ENCODE results near the gene ABCE1. TPM values are rescaled to one million over a fixed set of nuclear protein-coding genes. Genes with fewer than 3 reads are reported as not detected.

The ABCE1 gene
- total RNA-seq, 1 experiment from 2014 or later = 153 TPM

DNA sequence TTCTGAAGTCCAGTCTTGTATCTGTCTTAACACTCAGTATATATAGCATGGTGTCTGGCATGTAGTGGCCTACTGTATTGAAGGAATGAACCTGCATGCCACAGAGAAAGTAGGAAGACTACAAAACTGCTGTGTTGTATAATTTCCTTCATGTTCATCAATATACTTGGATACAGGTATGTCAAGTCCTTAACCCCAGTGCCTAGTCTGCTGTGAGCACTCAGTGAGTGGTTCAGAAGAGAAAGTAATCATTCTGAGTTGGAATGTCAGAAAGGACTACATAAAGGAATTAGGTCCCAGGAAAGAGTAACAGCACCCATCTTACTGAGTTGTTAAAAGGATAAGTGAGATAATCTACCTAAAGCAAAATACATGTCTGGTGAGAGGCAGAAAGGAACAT lies 32.0 kb downstream of the ABCE1 start:
- Histone ChIP-seq H3K4me3 (ENCODE audit: low read length) (no peak overlapping the region), H4K20me1 (ENCODE audit: low read length) (no peaks in the 10 kb centered on the region; the same call in 1 of the 2 replicates), H3K9me2 (replicated peaks; ENCODE audit: low read length) (no peaks in the 10 kb centered on the region), H3K79me2 (ENCODE audit: low read length) (no peaks in the 10 kb centered on the region), H3K27me3 (ENCODE audit: low read length) (no peaks in the 10 kb centered on the region), H3K4me1 (ENCODE audit: insufficient read depth, low read length) (no peaks in the 10 kb centered on the region), H3K36me3 (ENCODE audit: low read depth, low read length) (peaks cover 48% of the 10 kb centered on the region), H2AFZ (ENCODE audit: low read length) (no peak overlapping the region), H3K9me3 (ENCODE audit: low read length) (no peaks in the 10 kb centered on the region), H3F3A (ENCODE audit: low read length, unreplicated experiment) (peaks cover 5% of the 10 kb centered on the region), H3K4me2 (ENCODE audit: low read length) (no peak overlapping the region), H3K9ac (ENCODE audit: low read length) (no peak overlapping the region), H3K27ac (ENCODE audit: low read length) (no peak overlapping the region)
- ChIA-PET POLR2A (ENCODE audit: unreplicated experiment) (interaction anchor here (0.6 kb wide), 1 partner anchor 9 kb away, joined by 3 read pairs; no protein-coding TSS in a partner anchor), CTCF (no interaction called here)
- no peak for ATAC-seq
- TF ChIP-seq EZH2 (IDR thresholded peaks at IDR 0.05; ENCODE audit: low read length, unreplicated experiment) (no peak), EZH2phosphoT487 (IDR thresholded peaks at IDR 0.05; ENCODE audit: borderline replicate concordance, low read length) (no peak)
- TF ChIP-seq, protein P1, sequence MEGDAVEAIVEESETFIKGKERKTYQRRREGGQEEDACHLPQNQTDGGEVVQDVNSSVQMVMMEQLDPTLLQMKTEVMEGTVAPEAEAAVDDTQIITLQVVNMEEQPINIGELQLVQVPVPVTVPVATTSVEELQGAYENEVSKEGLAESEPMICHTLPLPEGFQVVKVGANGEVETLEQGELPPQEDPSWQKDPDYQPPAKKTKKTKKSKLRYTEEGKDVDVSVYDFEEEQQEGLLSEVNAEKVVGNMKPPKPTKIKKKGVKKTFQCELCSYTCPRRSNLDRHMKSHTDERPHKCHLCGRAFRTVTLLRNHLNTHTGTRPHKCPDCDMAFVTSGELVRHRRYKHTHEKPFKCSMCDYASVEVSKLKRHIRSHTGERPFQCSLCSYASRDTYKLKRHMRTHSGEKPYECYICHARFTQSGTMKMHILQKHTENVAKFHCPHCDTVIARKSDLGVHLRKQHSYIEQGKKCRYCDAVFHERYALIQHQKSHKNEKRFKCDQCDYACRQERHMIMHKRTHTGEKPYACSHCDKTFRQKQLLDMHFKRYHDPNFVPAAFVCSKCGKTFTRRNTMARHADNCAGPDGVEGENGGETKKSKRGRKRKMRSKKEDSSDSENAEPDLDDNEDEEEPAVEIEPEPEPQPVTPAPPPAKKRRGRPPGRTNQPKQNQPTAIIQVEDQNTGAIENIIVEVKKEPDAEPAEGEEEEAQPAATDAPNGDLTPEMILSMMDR (conservative IDR thresholded peaks at IDR 0.05; ENCODE audit: low read depth, low read length) = no peak
- no peak for DNase-seq
- intact Hi-C loops (cut with micrococcal nuclease) = no loop called here
- BruUV-seq (replicated peaks) = no TSS peak

GRCh38 chr4:145130788-145131399 lies 32.8 kb downstream of the ABCE1 start:
- H3K27ac ChIP-seq (ENCODE audit: low read length) = no peak overlapping the region
- no peaks in the 10 kb centered on the region for H3K79me2 ChIP-seq (ENCODE audit: low read length)
- ChIA-PET POLR2A (ENCODE audit: unreplicated experiment) (interaction anchor here (0.6 kb wide), 2 partner anchors 10 to 1833 kb away, joined by 3 to 8 read pairs; no protein-coding TSS in a partner anchor), CTCF (no interaction called here)
- H4K20me1 ChIP-seq (ENCODE audit: low read length) = no peaks in the 10 kb centered on the region; the same call in 1 of the 2 replicates
- peaks cover 5% of the 10 kb centered on the region for H3F3A ChIP-seq (ENCODE audit: low read length, unreplicated experiment)
- no peak overlapping the region for H3K9ac ChIP-seq (ENCODE audit: low read length)
- H2AFZ ChIP-seq (ENCODE audit: low read length) = no peak overlapping the region
- H3K4me2 ChIP-seq (ENCODE audit: low read length) = no peak overlapping the region
- TF ChIP-seq, protein P1 (conservative IDR thresholded peaks at IDR 0.05; ENCODE audit: low read depth, low read length) = no peak
- no peak for TF ChIP-seq EZH2phosphoT487 (IDR thresholded peaks at IDR 0.05; ENCODE audit: borderline replicate concordance, low read length)
- TF ChIP-seq EZH2 (IDR thresholded peaks at IDR 0.05; ENCODE audit: low read length, unreplicated experiment) = no peak
- peaks cover 46% of the 10 kb centered on the region for H3K36me3 ChIP-seq (ENCODE audit: low read depth, low read length)
- peak; percentile 29 for ATAC-seq
- BruUV-seq (replicated peaks) = no TSS peak
- no peak overlapping the region for H3K4me3 ChIP-seq (ENCODE audit: low read length)
- peak; percentile 23 for DNase-seq
- intact Hi-C loops (cut with micrococcal nuclease) = no loop called here
- H3K27me3 ChIP-seq (ENCODE audit: low read length) = no peaks in the 10 kb centered on the region
- no peaks in the 10 kb centered on the region for H3K9me2 ChIP-seq (replicated peaks; ENCODE audit: low read length)
- H3K4me1 ChIP-seq (ENCODE audit: insufficient read depth, low read length) = no peaks in the 10 kb centered on the region
- H3K9me3 ChIP-seq (ENCODE audit: low read length) = no peaks in the 10 kb centered on the region

DNA sequence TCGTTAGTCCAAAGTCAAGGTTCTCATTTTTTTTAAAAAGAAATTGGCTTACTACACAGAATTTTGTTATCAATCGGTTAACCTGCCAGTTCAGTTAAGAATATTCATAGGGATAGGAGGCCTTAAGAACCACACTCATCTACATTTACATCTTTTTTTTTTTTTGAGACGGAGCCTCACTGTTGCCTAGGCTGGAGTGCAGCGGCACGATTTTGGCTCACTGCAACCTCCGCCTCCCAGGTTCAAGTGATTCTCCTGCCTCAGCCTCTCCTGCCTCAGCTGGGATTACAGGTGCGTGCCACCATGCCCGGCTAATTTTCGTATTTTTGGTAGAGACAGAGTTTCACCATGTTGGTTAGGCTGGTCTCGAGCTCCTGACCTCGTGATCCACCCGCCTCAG lies 33.7 kb downstream of the ABCE1 start:
- DNase-seq (no peak), ATAC-seq (no peak)
- Histone ChIP-seq H3K9me2 (replicated peaks; ENCODE audit: low read length) (no peaks in the 10 kb centered on the region), H3K4me1 (ENCODE audit: insufficient read depth, low read length) (no peaks in the 10 kb centered on the region), H3K9me3 (ENCODE audit: low read length) (no peaks in the 10 kb centered on the region), H3K36me3 (ENCODE audit: low read depth, low read length) (peaks cover 38% of the 10 kb centered on the region), H2AFZ (ENCODE audit: low read length) (no peak overlapping the region), H3K79me2 (ENCODE audit: low read length) (no peaks in the 10 kb centered on the region), H3K27me3 (ENCODE audit: low read length) (no peaks in the 10 kb centered on the region), H3K9ac (ENCODE audit: low read length) (no peak overlapping the region), H3K27ac (ENCODE audit: low read length) (no peak overlapping the region), H3K4me2 (ENCODE audit: low read length) (no peak overlapping the region), H3F3A (ENCODE audit: low read length, unreplicated experiment) (peaks cover 5% of the 10 kb centered on the region), H3K4me3 (ENCODE audit: low read length) (no peak overlapping the region), H4K20me1 (ENCODE audit: low read length) (no peaks in the 10 kb centered on the region; the same call in 1 of the 2 replicates)
- CTCF ChIA-PET = no interaction called here
- intact Hi-C loops (cut with micrococcal nuclease) = no loop called here
- POLR2A ChIA-PET (ENCODE audit: unreplicated experiment) = no interaction called here
- BruUV-seq (replicated peaks) = no TSS peak
- no peak for TF ChIP-seq EZH2 (IDR thresholded peaks at IDR 0.05; ENCODE audit: low read length, unreplicated experiment)
- TF ChIP-seq, protein P1 (conservative IDR thresholded peaks at IDR 0.05; ENCODE audit: low read depth, low read length) = no peak
- no peak for TF ChIP-seq EZH2phosphoT487 (IDR thresholded peaks at IDR 0.05; ENCODE audit: borderline replicate concordance, low read length)

Data from PC-3 (cell line).